ENCODE measurements around the gene TMEM42. TPM values are rescaled to one million over a fixed set of nuclear protein-coding genes. Genes with fewer than 3 reads are reported as not detected.

Gene TMEM42
- 1 to 10 TPM; 4.7 to 7.9 TPM for total RNA-seq

DNA sequence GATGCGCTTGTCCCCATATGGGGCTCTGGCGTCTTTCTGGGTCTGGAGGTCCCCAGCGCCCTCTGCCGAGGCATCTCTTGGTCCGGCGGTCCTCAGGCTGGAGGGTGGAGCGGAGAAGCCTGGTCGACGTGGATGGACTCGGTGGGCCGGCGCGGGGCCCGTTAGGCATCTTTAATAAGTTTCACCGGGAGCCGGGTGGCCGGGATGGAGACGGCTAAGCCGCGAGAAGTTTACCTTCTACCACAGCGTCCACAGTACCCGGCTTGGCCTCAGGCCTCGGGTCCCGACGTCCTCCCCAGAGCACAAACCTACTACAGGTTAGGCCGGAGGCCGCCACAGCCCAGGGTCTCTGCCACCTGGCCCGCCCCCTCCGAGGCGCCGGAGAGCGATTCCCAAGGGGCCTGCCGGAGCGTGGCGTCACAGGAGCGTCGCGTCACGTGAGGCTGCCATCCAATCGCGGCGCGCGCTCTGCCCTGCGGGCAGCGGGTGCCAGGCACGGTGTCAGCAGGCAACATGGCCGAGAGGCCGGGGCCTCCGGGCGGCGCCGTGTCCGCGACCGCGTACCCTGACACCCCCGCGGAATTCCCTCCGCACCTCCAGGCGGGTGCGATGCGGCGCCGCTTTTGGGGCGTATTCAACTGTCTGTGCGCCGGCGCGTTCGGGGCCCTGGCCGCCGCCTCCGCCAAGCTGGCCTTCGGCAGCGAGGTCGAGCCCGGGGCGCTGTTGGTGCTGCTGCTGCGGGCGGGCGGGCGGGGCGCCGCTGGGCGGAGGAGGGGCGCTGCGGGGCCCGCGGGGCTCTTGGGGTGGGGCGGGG lies at the start of gene TMEM42:
Gene TMEM42, plus strand, starts transcription at position 501 of the 814 bp plus-strand sequence. Its CDS starts 13 bp downstream, at position 514.

DNA sequence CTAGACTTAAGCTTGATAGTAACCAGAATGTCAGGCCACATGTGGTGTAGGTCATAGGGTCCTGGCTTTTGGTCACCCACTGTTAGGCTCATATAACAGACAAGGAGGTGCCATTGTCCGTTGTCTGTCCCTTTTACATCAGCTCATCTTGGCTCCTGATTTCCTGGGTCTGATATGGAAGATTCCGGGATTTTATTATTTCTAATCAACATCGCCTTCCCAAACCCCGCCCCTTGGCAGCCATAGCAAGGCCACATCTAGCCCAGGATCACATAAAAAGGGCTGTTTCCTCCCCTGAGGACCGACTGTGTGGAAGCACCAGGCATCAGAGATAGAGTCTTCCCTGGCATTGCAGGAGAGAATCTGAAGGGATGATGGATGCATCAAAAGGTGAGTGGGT lies 12.6 kb downstream of the TMEM42 start, which contains the start of gene TGM4:
Gene TGM4, plus strand, starts transcription at position 301 of the 400 bp plus-strand sequence. Its CDS starts 71 bp downstream, at position 372.

Other genes starting within 250 kb of the TMEM42 start
- gene ZNF197, start 236.9 kb upstream of the TMEM42 start, total RNA-seq, result 10 to 100 TPM; 21.3 to 22.6 TPM
- gene ZNF35, start 213.2 kb upstream of the TMEM42 start, total RNA-seq, result 10 to 100 TPM; 15.7 to 17.6 TPM
- 1 to 10 TPM; 2.0 to 2.1 TPM for gene ZNF502, start 149.3 kb upstream of the TMEM42 start, total RNA-seq
- 1 to 10 TPM; 2.3 to 2.8 TPM for gene ZNF501, start 132.3 kb upstream of the TMEM42 start, total RNA-seq
- 10 to 100 TPM; 11.4 to 12.0 TPM for gene KIAA1143, start 100.3 kb upstream of the TMEM42 start, total RNA-seq
- 1 to 10 TPM; 4.5 to 9.3 TPM for gene KIF15, start 100.1 kb upstream of the TMEM42 start, total RNA-seq
- not detected for gene TGM4, start 12.7 kb downstream of the TMEM42 start, total RNA-seq
- gene ZDHHC3, start 114.3 kb downstream of the TMEM42 start, total RNA-seq, result 10 to 100 TPM; 40.6 to 57.6 TPM
- gene EXOSC7, start 114.3 kb downstream of the TMEM42 start, total RNA-seq, result 10 to 100 TPM; 16.9 to 44.0 TPM
- gene CLEC3B, start 164.4 kb downstream of the TMEM42 start, total RNA-seq, result not detected

Data from melanocyte of skin (primary cell).